IMR-90 (cell line): Measurements from ENCODE around the gene DNAH3. TPM values are rescaled to one million over a fixed set of nuclear protein-coding genes. Genes with fewer than 3 reads are reported as not detected.

Source experiments
- ATAC-seq: fragments of 200-7000 bp; cut with Tn5 transposase; 2 replicates; pipeline ENCODE4 v1.9.1; 2020; ENCODE audit warnings: low read depth, mild to moderate bottlenecking, moderate library complexity
- BruUV-seq: library from RNA; stranded (reverse); fragments of 400-500 nt; replicated peaks from 2 replicates; lab custom pipeline; 2021; lab: Mats Ljungman, UMichigan
- CTCF ChIA-PET: fragments of 300-600 bp; formaldehyde crosslinking; extraction: SDS; loops from one replicate; lab custom pipeline; 2021; ENCODE audit warnings: antibody characterized with exemption; lab: Yijun Ruan, JAX
- POLR2A ChIA-PET: fragments of 300-600 bp; sonication (Branson Sonifier 250); formaldehyde crosslinking; loops from one replicate; lab custom pipeline; 2022; ENCODE audit warnings: antibody characterized with exemption; ENCODE audit not compliant: unreplicated experiment; lab: Charles Lee
- DNase-seq: peaks from one replicate; pipeline ENCODE4 v3.0.0; 2013
- H2AFZ ChIP-seq: replicated peaks from 2 replicates; pipeline ENCODE3; 2013; ENCODE audit warnings: low read length, mild to moderate bottlenecking; ENCODE audit not compliant: poor library complexity
- H2AK5ac ChIP-seq: 2 replicates; pipeline ENCODE4 v1.6.1; 2013; ENCODE audit warnings: low read depth, low read length, inconsistent platforms
- H2AK9ac ChIP-seq: replicated peaks from 2 replicates; pipeline ENCODE3; 2013; ENCODE audit warnings: mild to moderate bottlenecking, low read depth, low read length, moderate library complexity; ENCODE audit not compliant: poor library complexity
- H2BK120ac ChIP-seq: 2 replicates; pipeline ENCODE4 v1.6.1; 2013; ENCODE audit warnings: low read depth, low read length, inconsistent platforms
- H2BK15ac ChIP-seq: 3 replicates; pipeline ENCODE4 v1.6.1; 2013; ENCODE audit warnings: low read depth, low read length, inconsistent platforms
- H2BK20ac ChIP-seq: 2 replicates; pipeline ENCODE4 v1.6.1; 2013; ENCODE audit warnings: low read depth, mild to moderate bottlenecking, inconsistent platforms, low read length, moderate library complexity
- H2BK5ac ChIP-seq: 2 replicates; pipeline ENCODE4 v1.6.1; 2013; ENCODE audit warnings: mild to moderate bottlenecking, low read depth, low read length, inconsistent platforms; ENCODE audit not compliant: poor library complexity, severe bottlenecking
- H3K14ac ChIP-seq: replicated peaks from 2 replicates; pipeline ENCODE4 v1.6.1; 2013; ENCODE audit warnings: low read depth, low read length, inconsistent platforms
- H3K18ac ChIP-seq: 2 replicates; pipeline ENCODE4 v1.6.1; 2013; ENCODE audit warnings: low read depth, low read length, control low read depth
- H3K23ac ChIP-seq: 2 replicates; pipeline ENCODE4 v1.6.1; 2013; ENCODE audit warnings: low read depth, low read length, inconsistent platforms
- H3K27ac ChIP-seq: 2 replicates; pipeline ENCODE4 v1.5.1; 2013; ENCODE audit warnings: mild to moderate bottlenecking, control low read depth, low read length; ENCODE audit not compliant: insufficient read depth
- H3K27me3 ChIP-seq: 2 replicates; pipeline ENCODE4 v1.6.1; 2013; ENCODE audit warnings: low read length; ENCODE audit not compliant: control insufficient read depth, insufficient read depth
- H3K36me3 ChIP-seq: 2 replicates; pipeline ENCODE4 v1.6.1; 2013; ENCODE audit warnings: low read length, mixed read lengths; ENCODE audit not compliant: control insufficient read depth, insufficient read depth
- H3K4ac ChIP-seq: 2 replicates; pipeline ENCODE4 v1.6.1; 2013; ENCODE audit warnings: low read depth, low read length, inconsistent platforms
- H3K4me1 ChIP-seq: 2 replicates; pipeline ENCODE4 v1.6.1; 2013; ENCODE audit warnings: low read length, mixed read lengths; ENCODE audit not compliant: control insufficient read depth, insufficient read depth
- H3K4me2 ChIP-seq: 2 replicates; pipeline ENCODE4 v1.6.1; 2013; ENCODE audit warnings: low read depth, mild to moderate bottlenecking, control low read depth, low read length, moderate library complexity
- H3K4me3 ChIP-seq: 2 replicates; pipeline ENCODE4 v1.5.1; 2013; ENCODE audit warnings: low read depth, mild to moderate bottlenecking, control low read depth, low read length, moderate library complexity; ENCODE audit not compliant: insufficient read depth
- H3K56ac ChIP-seq: 2 replicates; pipeline ENCODE4 v1.6.1; 2013; ENCODE audit warnings: low read length, inconsistent platforms; ENCODE audit not compliant: insufficient read depth; ENCODE audit errors: extremely low read depth
- H3K79me1 ChIP-seq, 2 experiments: 2 replicates each; pipeline ENCODE4 v1.6.1; 2013; ENCODE audit warnings: low read length in 2 of 2, inconsistent platforms in 1 of 2, low read depth in 1 of 2
- H3K9ac ChIP-seq: 2 replicates; pipeline ENCODE4 v1.6.1; 2013; ENCODE audit warnings: low read depth, low read length, control low read depth
- H3K9me1 ChIP-seq: 2 replicates; pipeline ENCODE4 v1.6.1; 2013; ENCODE audit warnings: low read length, inconsistent platforms; ENCODE audit not compliant: insufficient read depth
- H3K9me3 ChIP-seq: 2 replicates; pipeline ENCODE4 v1.6.1; 2013; ENCODE audit warnings: low read length; ENCODE audit not compliant: control insufficient read depth, insufficient read depth
- H4K20me1 ChIP-seq: 2 replicates; pipeline ENCODE4 v1.6.1; 2013; ENCODE audit warnings: low read length, inconsistent platforms; ENCODE audit not compliant: insufficient read depth
- H4K5ac ChIP-seq: 2 replicates; pipeline ENCODE4 v1.6.1; 2013; ENCODE audit warnings: mild to moderate bottlenecking, low read depth, low read length, control low read depth
- H4K8ac ChIP-seq, 2 experiments: 2 replicates each; pipeline ENCODE4 v1.6.1; 2013; ENCODE audit warnings: low read depth in 2 of 2, low read length in 2 of 2, control low read depth in 1 of 2, inconsistent platforms in 1 of 2
- H4K91ac ChIP-seq: 2 replicates; pipeline ENCODE4 v1.6.1; 2013; ENCODE audit warnings: low read depth, low read length, inconsistent platforms; ENCODE audit not compliant: insufficient read depth
- BHLHE40 ChIP-seq: fragments of 150-350 bp; IDR thresholded peaks from 2 replicates; pipeline ENCODE4 v1.6.1; 2016; ENCODE audit warnings: mild to moderate bottlenecking, low read depth, low read length
- CHD1 ChIP-seq: IDR thresholded peaks from 2 replicates; pipeline ENCODE4 v1.6.1; 2012; ENCODE audit warnings: low read depth, low read length, improper control_type of control experiment
- WGBS, 2 experiments: methylation state at CpG; one replicate each; pipeline versions ENCODE4 v1.1.5 to v1.1.7; 2013; ENCODE audit warnings: missing lambda C conversion rate in 2 of 2; ENCODE audit not compliant: insufficient read length in 1 of 2; ENCODE audit errors: extremely low coverage in 2 of 2; 5-methylcytosine and 5-hydroxymethylcytosine counted together
- dilution Hi-C: fragments of 300-500 bp; cut with HindIII; formaldehyde crosslinking; loops from one replicate; pipeline ENCODE4 v1.14.3; 2018; ENCODE audit warnings: low sequenced_read_pairs; ENCODE audit not compliant: unreplicated experiment
- in situ Hi-C: fragments of 300-500 bp; cut with MboI; formaldehyde crosslinking; loops from 3 replicates; pipeline ENCODE4 v1.14.3; 2019; ENCODE audit warnings: low sequenced_read_pairs, inconsistent platforms, mixed read lengths
- intact Hi-C: fragments of 100-400 bp; cut with micrococcal nuclease; formaldehyde crosslinking; loops from 2 replicates; pipeline ENCODE4 v1.10.0; 2022
- polyA plus RNA-seq, 3 experiments: library from polyadenylated mRNA; depleted of rRNA; stranded (reverse); fragments of >200 nt; gene quantifications; 2 replicates each; pipeline ENCODE4 v1.2.3, GENCODE V29; 2012; ENCODE audit warnings: low replicate concordance in 1 of 3
- total RNA-seq: library from RNA; depleted of rRNA; stranded (reverse); fragments of >200 nt; gene quantifications from 2 replicates; pipeline ENCODE4 v1.2.3, GENCODE V29; 2012

DNAH3 gene
- total and polyA plus RNA-seq, 2 of the 4 experiments (the other 2 are of a cell fraction): not detected

DNA sequence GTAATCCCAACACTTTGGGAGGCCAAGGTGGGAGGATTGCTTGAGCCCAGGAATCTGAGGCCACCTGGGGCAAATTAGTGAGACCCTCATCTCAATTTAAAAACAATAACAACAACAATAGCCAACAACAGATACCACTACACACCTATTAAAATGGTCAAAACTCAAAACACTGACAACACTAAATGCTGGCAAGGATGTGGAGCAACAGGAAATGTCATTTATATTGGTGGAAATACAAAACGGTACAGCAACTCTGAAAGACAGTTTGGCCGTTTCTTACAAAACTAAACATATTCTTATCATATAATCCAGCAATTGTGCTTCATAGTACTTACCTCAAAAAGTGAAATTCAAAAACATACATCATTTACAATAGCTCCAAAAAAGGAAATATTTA is 57.7 kb downstream of the DNAH3 start:
- intact Hi-C loops: no loop called here
- DNase-seq (no peak), ATAC-seq (no peak)
- ChIA-PET CTCF (no interaction called here), POLR2A (no interaction called here)
- Histone ChIP-seq H2AK5ac (no peak overlapping the region), H3K56ac (no peak overlapping the region), H3K9me1 (no peaks in the 10 kb centered on the region), H3K4me1 (peaks cover 3% of the 10 kb centered on the region; the same call in 1 of the 2 replicates), H2AK9ac (no peak overlapping the region), H4K5ac (no peak overlapping the region), H3K79me1 (no peaks in the 10 kb centered on the region), H2BK5ac (no peak overlapping the region), H3K27me3 (no peaks in the 10 kb centered on the region), H3K9me3 (no peaks in the 10 kb centered on the region), H2BK20ac (no peak overlapping the region), H3K18ac (no peak overlapping the region), H3K27ac (no peak overlapping the region), H4K8ac (no peak overlapping the region), H2BK120ac (no peak overlapping the region), H3K23ac (no peak overlapping the region), H3K14ac (no peak overlapping the region), H3K4me2 (no peak overlapping the region), H2BK15ac (no peak overlapping the region), H4K91ac (no peak overlapping the region), H3K4me3 (no peak overlapping the region), H3K36me3 (no peaks in the 10 kb centered on the region), H4K20me1 (no peaks in the 10 kb centered on the region), H3K4ac (no peak overlapping the region), H3K9ac (no peak overlapping the region), H2AFZ (no peak overlapping the region)
- in situ Hi-C loops: no loop called here
- no TSS peak for BruUV-seq
- dilution Hi-C loops: no loop called here
- TF ChIP-seq CHD1 (no peak), BHLHE40 (no peak)
- no CpG with 5 or more reads among the region's 2 CpGs for WGBS, 2 experiments
